ENCODE data around the gene FOXN1. TPM values are rescaled to one million over a fixed set of nuclear protein-coding genes. Genes with fewer than 3 reads are reported as not detected.
A peak's percentile ranks its signal among the peaks of the same experiment; 100 is the strongest.

Gene FOXN1
- total and polyA plus RNA-seq, 10 of the 15 experiments (the other 5 are each of a cell fraction or from before 2014, with no cell fraction given), result not detected

DNA sequence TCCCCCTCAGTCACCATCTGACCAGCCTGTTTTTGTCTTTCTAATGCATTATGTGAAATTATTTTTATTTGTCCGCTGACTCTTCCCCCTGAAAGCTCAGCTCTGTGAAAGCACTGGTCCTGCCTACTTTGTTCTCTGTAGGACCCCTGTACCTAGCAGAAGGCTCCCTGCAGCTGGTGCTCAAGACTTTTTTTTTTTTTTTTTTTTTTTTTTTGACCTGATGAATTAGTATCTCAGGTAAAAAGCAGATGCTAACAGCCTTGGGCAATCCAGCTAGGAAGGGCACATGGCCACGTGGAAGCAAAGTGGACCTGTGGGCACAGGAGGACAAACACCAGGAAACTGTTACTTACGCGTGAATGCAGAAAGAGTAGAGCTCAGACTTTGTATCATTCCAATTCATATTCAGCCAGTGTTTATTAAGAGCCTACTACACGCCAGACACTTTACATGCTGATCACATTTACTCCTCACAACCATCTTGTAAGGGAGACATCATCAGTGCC lies 46.9 kb downstream of the FOXN1 start (continued):
- no peak for TF ChIP-seq ZBTB33 (IDR thresholded peaks at IDR 0.05)
- TF ChIP-seq, protein P1, sequence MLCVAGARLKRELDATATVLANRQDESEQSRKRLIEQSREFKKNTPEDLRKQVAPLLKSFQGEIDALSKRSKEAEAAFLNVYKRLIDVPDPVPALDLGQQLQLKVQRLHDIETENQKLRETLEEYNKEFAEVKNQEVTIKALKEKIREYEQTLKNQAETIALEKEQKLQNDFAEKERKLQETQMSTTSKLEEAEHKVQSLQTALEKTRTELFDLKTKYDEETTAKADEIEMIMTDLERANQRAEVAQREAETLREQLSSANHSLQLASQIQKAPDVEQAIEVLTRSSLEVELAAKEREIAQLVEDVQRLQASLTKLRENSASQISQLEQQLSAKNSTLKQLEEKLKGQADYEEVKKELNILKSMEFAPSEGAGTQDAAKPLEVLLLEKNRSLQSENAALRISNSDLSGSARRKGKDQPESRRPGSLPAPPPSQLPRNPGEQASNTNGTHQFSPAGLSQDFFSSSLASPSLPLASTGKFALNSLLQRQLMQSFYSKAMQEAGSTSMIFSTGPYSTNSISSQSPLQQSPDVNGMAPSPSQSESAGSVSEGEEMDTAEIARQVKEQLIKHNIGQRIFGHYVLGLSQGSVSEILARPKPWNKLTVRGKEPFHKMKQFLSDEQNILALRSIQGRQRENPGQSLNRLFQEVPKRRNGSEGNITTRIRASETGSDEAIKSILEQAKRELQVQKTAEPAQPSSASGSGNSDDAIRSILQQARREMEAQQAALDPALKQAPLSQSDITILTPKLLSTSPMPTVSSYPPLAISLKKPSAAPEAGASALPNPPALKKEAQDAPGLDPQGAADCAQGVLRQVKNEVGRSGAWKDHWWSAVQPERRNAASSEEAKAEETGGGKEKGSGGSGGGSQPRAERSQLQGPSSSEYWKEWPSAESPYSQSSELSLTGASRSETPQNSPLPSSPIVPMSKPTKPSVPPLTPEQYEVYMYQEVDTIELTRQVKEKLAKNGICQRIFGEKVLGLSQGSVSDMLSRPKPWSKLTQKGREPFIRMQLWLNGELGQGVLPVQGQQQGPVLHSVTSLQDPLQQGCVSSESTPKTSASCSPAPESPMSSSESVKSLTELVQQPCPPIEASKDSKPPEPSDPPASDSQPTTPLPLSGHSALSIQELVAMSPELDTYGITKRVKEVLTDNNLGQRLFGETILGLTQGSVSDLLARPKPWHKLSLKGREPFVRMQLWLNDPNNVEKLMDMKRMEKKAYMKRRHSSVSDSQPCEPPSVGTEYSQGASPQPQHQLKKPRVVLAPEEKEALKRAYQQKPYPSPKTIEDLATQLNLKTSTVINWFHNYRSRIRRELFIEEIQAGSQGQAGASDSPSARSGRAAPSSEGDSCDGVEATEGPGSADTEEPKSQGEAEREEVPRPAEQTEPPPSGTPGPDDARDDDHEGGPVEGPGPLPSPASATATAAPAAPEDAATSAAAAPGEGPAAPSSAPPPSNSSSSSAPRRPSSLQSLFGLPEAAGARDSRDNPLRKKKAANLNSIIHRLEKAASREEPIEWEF (IDR thresholded peaks at IDR 0.05; ENCODE audit: insufficient replicate concordance, low read depth, low read length), result no peak

GRCh38 chr17:28554565-28554964 lies 48.4 kb downstream of the FOXN1 start:
- FAIRE-seq (no peak), DNase-seq (ENCODE audit: low read depth, low spot score) (no peak), ATAC-seq (no peak)
- Histone ChIP-seq H3K27ac (ENCODE audit: control insufficient read depth, insufficient read depth) (no peak overlapping the region), H3K4me2 (ENCODE audit: control insufficient read depth, insufficient read depth) (no peak overlapping the region), H3K4me3 (no peak overlapping the region), H3K36me3 (ENCODE audit: control insufficient read depth in 2 of 2, insufficient read depth in 2 of 2, low read length in 1 of 2) (peaks cover 25 to 33% of the 10 kb centered on the region in 2 experiments), H3K9me3 (replicated peaks; ENCODE audit: control insufficient read depth, insufficient read depth, low read length) (no peaks in the 10 kb centered on the region), H3K4me1 (ENCODE audit: control insufficient read depth, insufficient read depth, low read length) (peaks cover 12% of the 10 kb centered on the region), H3K9ac (ENCODE audit: control insufficient read depth, insufficient read depth, low read length) (no peak overlapping the region), H4K20me1 (ENCODE audit: control insufficient read depth, insufficient read depth) (no peaks in the 10 kb centered on the region), H3K79me2 (ENCODE audit: control insufficient read depth, insufficient read depth, low read length) (peaks cover 27% of the 10 kb centered on the region), H2AFZ (ENCODE audit: control insufficient read depth, low read depth, low read length) (no peak overlapping the region), H3K27me3 (replicated peaks in 1 of 2; ENCODE audit: control insufficient read depth in 2 of 2, insufficient read depth in 2 of 2, low read length in 1 of 2) (no peaks in the 10 kb centered on the region)
- no TSS peak for BruUV-seq (replicated peaks)
- intact Hi-C loops (cut with micrococcal nuclease; ENCODE audit: unreplicated experiment) (loop anchor here (10.0 kb wide), 1 partner anchor 160 kb away; the partner anchor contains the start of genes PROCA1, RAB34 and RPL23A), in situ Hi-C loops (cut with MboI) (loop anchor here (25.0 kb wide), 1 partner anchor 1067 kb away; no protein-coding TSS in a partner anchor)
- TF ChIP-seq E4F1 (IDR thresholded peaks at IDR 0.05; ENCODE audit: borderline replicate concordance, partially characterized antibody), result no peak
- TF ChIP-seq, protein P2, sequence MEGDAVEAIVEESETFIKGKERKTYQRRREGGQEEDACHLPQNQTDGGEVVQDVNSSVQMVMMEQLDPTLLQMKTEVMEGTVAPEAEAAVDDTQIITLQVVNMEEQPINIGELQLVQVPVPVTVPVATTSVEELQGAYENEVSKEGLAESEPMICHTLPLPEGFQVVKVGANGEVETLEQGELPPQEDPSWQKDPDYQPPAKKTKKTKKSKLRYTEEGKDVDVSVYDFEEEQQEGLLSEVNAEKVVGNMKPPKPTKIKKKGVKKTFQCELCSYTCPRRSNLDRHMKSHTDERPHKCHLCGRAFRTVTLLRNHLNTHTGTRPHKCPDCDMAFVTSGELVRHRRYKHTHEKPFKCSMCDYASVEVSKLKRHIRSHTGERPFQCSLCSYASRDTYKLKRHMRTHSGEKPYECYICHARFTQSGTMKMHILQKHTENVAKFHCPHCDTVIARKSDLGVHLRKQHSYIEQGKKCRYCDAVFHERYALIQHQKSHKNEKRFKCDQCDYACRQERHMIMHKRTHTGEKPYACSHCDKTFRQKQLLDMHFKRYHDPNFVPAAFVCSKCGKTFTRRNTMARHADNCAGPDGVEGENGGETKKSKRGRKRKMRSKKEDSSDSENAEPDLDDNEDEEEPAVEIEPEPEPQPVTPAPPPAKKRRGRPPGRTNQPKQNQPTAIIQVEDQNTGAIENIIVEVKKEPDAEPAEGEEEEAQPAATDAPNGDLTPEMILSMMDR (IDR thresholded peaks at IDR 0.05 in 2 of 3, conservative IDR thresholded peaks at IDR 0.05 in 1 of 3; ENCODE audit: control insufficient read depth in 2 of 3, extremely low read depth in 1 of 3, insufficient read depth in 1 of 3, low read depth in 3 of 3, low read length in 3 of 3), result peak in 2 of 3 experiments; percentile 30 to 32; a peak in 4 of 6 replicates
- no peak for TF ChIP-seq HDAC2 (IDR thresholded peaks at IDR 0.05)
- 83% methylated on average over 6 of the region's 6 CpGs for WGBS (ENCODE audit: insufficient coverage, insufficient replicate concordance, low lambda C conversion rate, missing lambda C conversion rate)
- SMC1A ChIA-PET (ENCODE audit: uncharacterized antibody, unreplicated experiment), result interaction anchor here (0.7 to 1.0 kb wide), 2 partner anchors 16 to 54 kb away, joined by 3 read pairs; partner anchors contain the start of gene PIGS
- RAD21 ChIA-PET (ENCODE audit: unreplicated experiment), result interaction anchor here (8.3 kb wide), 1 partner anchor 15 kb away, joined by 102 read pairs; the partner anchor contains the start of gene PIGS
- CTCF ChIA-PET, result interaction anchor here (0.6 to 0.7 kb wide), 2 partner anchors 11 to 14 kb away, joined by 3 to 4 read pairs; no protein-coding TSS in a partner anchor
- POLR2A ChIA-PET, result interaction anchor here (1.5 to 9.1 kb wide), 2 partner anchors 15 to 22 kb away, joined by 3 to 148 read pairs; partner anchors contain the start of genes ALDOC and PIGS

Measured in GM12878 (cell line).